H9 (cell line): Measurements from ENCODE around the gene TTC23. TPM values are rescaled to one million over a fixed set of nuclear protein-coding genes. Genes with fewer than 3 reads are reported as not detected.

Source experiments
- DNase-seq: peaks from one replicate; pipeline ENCODE4 v3.0.0-alpha.2; 2017
- H2AFZ ChIP-seq: one replicate; pipeline ENCODE4 v1.6.1; 2013; ENCODE audit warnings: mild to moderate bottlenecking, low read length, control low read depth, moderate library complexity
- H2AK5ac ChIP-seq: 2 replicates; pipeline ENCODE4 v1.6.1; 2013; ENCODE audit warnings: low read length, control low read depth, mixed read lengths; ENCODE audit not compliant: insufficient read length
- H2BK120ac ChIP-seq: one replicate; pipeline ENCODE4 v1.6.1; 2013; ENCODE audit warnings: low read depth, mild to moderate bottlenecking, low read length, control low read depth, inconsistent platforms; ENCODE audit not compliant: poor library complexity, severe bottlenecking
- H2BK12ac ChIP-seq: 2 replicates; pipeline ENCODE4 v1.6.1; 2013; ENCODE audit warnings: low read length, control low read depth, mixed read lengths, low read depth; ENCODE audit not compliant: insufficient read length
- H2BK15ac ChIP-seq: 2 replicates; pipeline ENCODE4 v1.6.1; 2013; ENCODE audit warnings: low read depth, low read length, control low read depth
- H2BK20ac ChIP-seq: one replicate; pipeline ENCODE4 v1.6.1; 2013; ENCODE audit warnings: low read depth, mild to moderate bottlenecking, low read length, control low read depth, inconsistent platforms; ENCODE audit not compliant: poor library complexity, severe bottlenecking
- H2BK5ac ChIP-seq: 2 replicates; pipeline ENCODE4 v1.6.1; 2013; ENCODE audit warnings: low read length, control low read depth, mixed read lengths; ENCODE audit not compliant: insufficient read length
- H3K14ac ChIP-seq: 2 replicates; pipeline ENCODE4 v1.6.1; 2013; ENCODE audit warnings: low read length, control low read depth; ENCODE audit not compliant: insufficient read depth
- H3K18ac ChIP-seq: 2 replicates; pipeline ENCODE4 v1.6.1; 2013; ENCODE audit warnings: low read depth, mild to moderate bottlenecking, mixed read lengths, low read length, control low read depth; ENCODE audit not compliant: insufficient read length
- H3K23ac ChIP-seq: 2 replicates; pipeline ENCODE4 v1.6.1; 2013; ENCODE audit warnings: low read length, control low read depth, mixed read lengths, low read depth; ENCODE audit not compliant: insufficient read length
- H3K23me2 ChIP-seq: 2 replicates; pipeline ENCODE4 v1.6.1; 2013; ENCODE audit warnings: low read depth, mild to moderate bottlenecking, mixed read lengths, low read length, control low read depth; ENCODE audit not compliant: insufficient read length, poor library complexity, severe bottlenecking
- H3K27ac ChIP-seq: 2 replicates; pipeline ENCODE4 v1.5.1; 2013; ENCODE audit warnings: low read length, control low read depth, mixed read lengths, low read depth; ENCODE audit not compliant: insufficient read length
- H3K27me3 ChIP-seq: 2 replicates; pipeline ENCODE4 v1.6.1; 2013; ENCODE audit warnings: low read length, control low read depth, inconsistent platforms; ENCODE audit not compliant: insufficient read depth
- H3K4ac ChIP-seq: 2 replicates; pipeline ENCODE4 v1.6.1; 2013; ENCODE audit warnings: low read depth, mild to moderate bottlenecking, control low read depth, inconsistent platforms, low read length, moderate library complexity
- H3K4me1 ChIP-seq: 2 replicates; pipeline ENCODE4 v1.6.1; 2013; ENCODE audit warnings: low read length, control low read depth, inconsistent platforms; ENCODE audit not compliant: insufficient read depth
- H3K4me2 ChIP-seq: 2 replicates; pipeline ENCODE4 v1.6.1; 2013; ENCODE audit warnings: low read length, control low read depth, mixed read lengths; ENCODE audit not compliant: insufficient read length, insufficient read depth
- H3K56ac ChIP-seq: 2 replicates; pipeline ENCODE4 v1.6.1; 2013; ENCODE audit warnings: low read depth, mild to moderate bottlenecking, mixed read lengths, low read length, control low read depth; ENCODE audit not compliant: insufficient read length
- H3K79me1 ChIP-seq: 2 replicates; pipeline ENCODE4 v1.6.1; 2013; ENCODE audit warnings: low read depth, mild to moderate bottlenecking, moderate library complexity, low read length, control low read depth, inconsistent platforms; ENCODE audit not compliant: insufficient read depth, poor library complexity, severe bottlenecking
- H3K79me2 ChIP-seq: 2 replicates; pipeline ENCODE4 v1.6.1; 2013; ENCODE audit warnings: low read length, control low read depth, inconsistent platforms; ENCODE audit not compliant: insufficient read depth
- H3K9ac ChIP-seq: 2 replicates; pipeline ENCODE4 v1.6.1; 2013; ENCODE audit warnings: low read length, control low read depth, mixed read lengths; ENCODE audit not compliant: insufficient read length; ENCODE audit errors: extremely low read depth
- H3K9me3 ChIP-seq: one replicate; pipeline ENCODE4 v1.6.1; 2013; ENCODE audit warnings: low read depth, low read length, inconsistent platforms; ENCODE audit not compliant: control insufficient read depth
- H3T11ph ChIP-seq: one replicate; pipeline ENCODE4 v1.6.1; 2013; ENCODE audit warnings: mild to moderate bottlenecking, low read length, control low read depth, inconsistent platforms
- H4K20me1 ChIP-seq: one replicate; pipeline ENCODE4 v1.6.1; 2013; ENCODE audit not compliant: control insufficient read depth, insufficient read length, insufficient read depth
- H4K5ac ChIP-seq: 2 replicates; pipeline ENCODE4 v1.6.1; 2013; ENCODE audit warnings: low read depth, mild to moderate bottlenecking, mixed read lengths, low read length, control low read depth; ENCODE audit not compliant: insufficient read length
- H4K8ac ChIP-seq: replicated peaks from 2 replicates; pipeline ENCODE4 v1.6.1; 2013; ENCODE audit warnings: low read length, control low read depth, mixed read lengths, low read depth; ENCODE audit not compliant: insufficient read length
- H4K91ac ChIP-seq: 2 replicates; pipeline ENCODE4 v1.6.1; 2013; ENCODE audit warnings: low read depth, mild to moderate bottlenecking, moderate library complexity, mixed read lengths, low read length, control low read depth; ENCODE audit not compliant: insufficient read length
- H3K27ac Mint-ChIP-seq, 3 experiments: 2 replicates in 2 of 3; 3 replicates in 1 of 3; pipeline ENCODE4 v1.8.0; 2020 to 2021; ENCODE audit warnings: mixed read lengths in 3 of 3, mild to moderate bottlenecking in 1 of 3, moderate library complexity in 1 of 3
- H3K27me3 Mint-ChIP-seq: 2 replicates; pipeline ENCODE4 v1.8.0; 2021; ENCODE audit warnings: low read depth, mild to moderate bottlenecking, moderate library complexity, mixed read lengths
- H3K36me3 Mint-ChIP-seq, 3 experiments: 2 replicates in 2 of 3; 3 replicates in 1 of 3; pipeline ENCODE4 v1.8.0; 2020 to 2021; ENCODE audit warnings: low read depth in 3 of 3, mixed read lengths in 3 of 3; ENCODE audit not compliant: insufficient read depth in 1 of 3
- H3K4me1 Mint-ChIP-seq, 2 experiments: 2 replicates each; pipeline ENCODE4 v1.8.0; 2020; ENCODE audit warnings: mixed read lengths in 2 of 2
- H3K4me3 Mint-ChIP-seq, 2 experiments: 2 replicates in 1 of 2; 3 replicates in 1 of 2; pipeline ENCODE4 v1.8.0; 2020 to 2021; ENCODE audit warnings: mild to moderate bottlenecking in 2 of 2, mixed read lengths in 2 of 2, moderate library complexity in 1 of 2
- H3K9me3 Mint-ChIP-seq, 2 experiments: 2 replicates in 1 of 2; 3 replicates in 1 of 2; pipeline ENCODE4 v1.8.0; 2020; ENCODE audit warnings: mild to moderate bottlenecking in 2 of 2, mixed read lengths in 2 of 2, moderate library complexity in 1 of 2
- WGBS: extraction: QIAGEN DNeasy Blood & Tissue Kit; methylation state at CpG from one replicate; pipeline ENCODE4 v1.1.7; 2013; ENCODE audit warnings: missing lambda C conversion rate, low lambda C conversion rate, mixed read lengths; ENCODE audit not compliant: insufficient read length; ENCODE audit errors: extremely low coverage; 5-methylcytosine and 5-hydroxymethylcytosine counted together
- total RNA-seq: library from RNA; stranded (reverse); gene quantifications from 2 replicates; pipeline ENCODE4 v1.2.1, GENCODE V29; 2021
- TF ChIP-seq, protein P1 (sequence below): fragments of 200-600 bp; sonication (generic); conservative IDR thresholded peaks from 3 replicates; pipeline ENCODE4 v1.8.0; 2021; ENCODE audit warnings: antibody characterized with exemption, mild to moderate bottlenecking

Gene TTC23
- total RNA-seq, 1 experiment from 2014 or later, result 14.3 TPM

- no peak overlapping the region for H3T11ph ChIP-seq
- no peak overlapping the region for H3K27ac ChIP-seq
- H3K4me3 Mint-ChIP-seq, result no peak overlapping the region
- no peaks in the 10 kb centered on the region for H3K79me1 ChIP-seq
- H2BK20ac ChIP-seq, result no peak overlapping the region
- H2BK120ac ChIP-seq, result no peak overlapping the region
- no peak overlapping the region for H3K14ac ChIP-seq
- H3K27me3 ChIP-seq, result no peaks in the 10 kb centered on the region
- no peaks in the 10 kb centered on the region for H3K9me3 Mint-ChIP-seq
- H3K4me2 ChIP-seq, result no peak overlapping the region
- TF ChIP-seq, protein P1, sequence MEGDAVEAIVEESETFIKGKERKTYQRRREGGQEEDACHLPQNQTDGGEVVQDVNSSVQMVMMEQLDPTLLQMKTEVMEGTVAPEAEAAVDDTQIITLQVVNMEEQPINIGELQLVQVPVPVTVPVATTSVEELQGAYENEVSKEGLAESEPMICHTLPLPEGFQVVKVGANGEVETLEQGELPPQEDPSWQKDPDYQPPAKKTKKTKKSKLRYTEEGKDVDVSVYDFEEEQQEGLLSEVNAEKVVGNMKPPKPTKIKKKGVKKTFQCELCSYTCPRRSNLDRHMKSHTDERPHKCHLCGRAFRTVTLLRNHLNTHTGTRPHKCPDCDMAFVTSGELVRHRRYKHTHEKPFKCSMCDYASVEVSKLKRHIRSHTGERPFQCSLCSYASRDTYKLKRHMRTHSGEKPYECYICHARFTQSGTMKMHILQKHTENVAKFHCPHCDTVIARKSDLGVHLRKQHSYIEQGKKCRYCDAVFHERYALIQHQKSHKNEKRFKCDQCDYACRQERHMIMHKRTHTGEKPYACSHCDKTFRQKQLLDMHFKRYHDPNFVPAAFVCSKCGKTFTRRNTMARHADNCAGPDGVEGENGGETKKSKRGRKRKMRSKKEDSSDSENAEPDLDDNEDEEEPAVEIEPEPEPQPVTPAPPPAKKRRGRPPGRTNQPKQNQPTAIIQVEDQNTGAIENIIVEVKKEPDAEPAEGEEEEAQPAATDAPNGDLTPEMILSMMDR, result no peak
- no peaks in the 10 kb centered on the region for H3K4me1 ChIP-seq
- no peaks in the 10 kb centered on the region for H3K9me3 ChIP-seq
- no peak overlapping the region for H3K23ac ChIP-seq
- H3K27me3 Mint-ChIP-seq, result no peaks in the 10 kb centered on the region
- no peak overlapping the region for H2AFZ ChIP-seq
- no peak overlapping the region for H2AK5ac ChIP-seq
- no peaks in the 10 kb centered on the region for H3K79me2 ChIP-seq
- H3K36me3 Mint-ChIP-seq, result peaks cover 0 to 20% (median 9%) of the 10 kb centered on the region in 3 experiments; a peak in 6 of 7 replicates
- H3K23me2 ChIP-seq, result no peaks in the 10 kb centered on the region
- H4K5ac ChIP-seq, result no peak overlapping the region
- no peak for DNase-seq
- no peak overlapping the region for H2BK5ac ChIP-seq
- no peak overlapping the region for H2BK15ac ChIP-seq
- H2BK12ac ChIP-seq, result no peak overlapping the region
- H3K4ac ChIP-seq, result no peak overlapping the region
- no peaks in the 10 kb centered on the region for H4K20me1 ChIP-seq
- no CpG with 5 or more reads among the region's 3 CpGs for WGBS
- H3K9ac ChIP-seq, result no peak overlapping the region
- no peak overlapping the region; a peak in 1 of 7 replicates for H3K27ac Mint-ChIP-seq
- no peak overlapping the region for H3K18ac ChIP-seq
- no peak overlapping the region for H3K56ac ChIP-seq
- no peak overlapping the region for H4K8ac ChIP-seq
- H4K91ac ChIP-seq, result no peak overlapping the region
- H3K4me1 Mint-ChIP-seq, result no peaks in the 10 kb centered on the region
Measured at GRCh38 chr15:99172989-99173388, 76.4 kb downstream of the TTC23 start.
